Measurements from ENCODE around the gene IMPACT.

- TF ChIP-seq POLR2A (IDR thresholded peaks at IDR 0.05; ENCODE audit: low read length): peak; percentile 50
- TF ChIP-seq, protein P1, sequence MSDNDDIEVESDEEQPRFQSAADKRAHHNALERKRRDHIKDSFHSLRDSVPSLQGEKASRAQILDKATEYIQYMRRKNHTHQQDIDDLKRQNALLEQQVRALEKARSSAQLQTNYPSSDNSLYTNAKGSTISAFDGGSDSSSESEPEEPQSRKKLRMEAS (IDR thresholded peaks at IDR 0.05): no peak; the same call in 1 of the 2 replicates
- no peak for TF ChIP-seq CTCF (IDR thresholded peaks at IDR 0.05)
- no peak for TF ChIP-seq REST (IDR thresholded peaks at IDR 0.05)
- no peak for TF ChIP-seq EP300 (IDR thresholded peaks at IDR 0.05)
- no peak for TF ChIP-seq MAZ (IDR thresholded peaks at IDR 0.05; ENCODE audit: borderline replicate concordance, low read depth, low read length)
- TF ChIP-seq USF2 (IDR thresholded peaks at IDR 0.05): peak; percentile 79
- no peak for TF ChIP-seq KDM1A (IDR thresholded peaks at IDR 0.05; ENCODE audit: low read depth)
- no peak for TF ChIP-seq RAD21 (conservative IDR thresholded peaks at IDR 0.05 in 1 of 2, IDR thresholded peaks at IDR 0.05 in 1 of 2)
- no peak for TF ChIP-seq MAFK (IDR thresholded peaks at IDR 0.05; ENCODE audit: partially characterized antibody)
- no peak for TF ChIP-seq CBX8 (IDR thresholded peaks at IDR 0.05)
- no peak for TF ChIP-seq CHD2 (IDR thresholded peaks at IDR 0.05; ENCODE audit: low read length, partially characterized antibody)
- TF ChIP-seq, protein P2, sequence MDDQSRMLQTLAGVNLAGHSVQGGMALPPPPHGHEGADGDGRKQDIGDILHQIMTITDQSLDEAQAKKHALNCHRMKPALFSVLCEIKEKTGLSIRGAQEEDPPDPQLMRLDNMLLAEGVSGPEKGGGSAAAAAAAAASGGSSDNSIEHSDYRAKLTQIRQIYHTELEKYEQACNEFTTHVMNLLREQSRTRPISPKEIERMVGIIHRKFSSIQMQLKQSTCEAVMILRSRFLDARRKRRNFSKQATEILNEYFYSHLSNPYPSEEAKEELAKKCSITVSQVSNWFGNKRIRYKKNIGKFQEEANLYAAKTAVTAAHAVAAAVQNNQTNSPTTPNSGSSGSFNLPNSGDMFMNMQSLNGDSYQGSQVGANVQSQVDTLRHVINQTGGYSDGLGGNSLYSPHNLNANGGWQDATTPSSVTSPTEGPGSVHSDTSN (IDR thresholded peaks at IDR 0.05): no peak
- no peak for TF ChIP-seq RFX5 (IDR thresholded peaks at IDR 0.05)
Measured at GRCh38 chr18:24397694-24398368, 28.6 kb upstream of the IMPACT start, which contains the start of gene OSBPL1A.
